NCI-H2081 (cell line): ENCODE measurements around the gene FOLR3.
"Not testable (repeated sequence)": the region's sequence is repeated elsewhere in the genome, so short reads cannot be mapped to it uniquely, and the experiment has no call there.

Experiments used
- DNase-seq, 2 experiments: peaks; one replicate each; lab custom pipeline; 2025; lab: John Stamatoyannopoulos, UW

The FOLR3 gene

DNA sequence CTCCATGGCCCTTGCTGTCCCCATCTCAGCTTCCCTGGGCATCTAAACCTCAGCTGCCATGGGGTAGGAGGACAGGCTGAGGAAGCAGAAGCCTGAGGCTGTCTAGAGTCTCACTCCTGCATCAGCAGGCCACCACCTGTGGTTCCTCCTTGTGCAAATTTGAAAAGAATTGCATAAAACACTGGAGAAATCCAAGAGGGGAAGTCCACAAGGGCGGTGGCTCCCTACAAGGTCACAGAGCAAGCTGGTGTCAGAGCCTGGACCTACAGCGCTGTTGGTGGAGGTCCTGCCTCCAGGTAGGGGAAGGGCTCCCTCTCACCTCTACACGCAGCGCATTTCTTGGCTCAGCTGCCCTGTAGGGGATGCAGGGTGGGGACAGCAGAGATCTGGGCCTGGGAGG is at the start of gene FOLR3:
Gene FOLR3 (plus strand): TSS at position 253 of the 400 bp plus-strand sequence. CDS start 228 bp downstream, outside the sequence.
- not testable (repeated sequence) for DNase-seq

DNA sequence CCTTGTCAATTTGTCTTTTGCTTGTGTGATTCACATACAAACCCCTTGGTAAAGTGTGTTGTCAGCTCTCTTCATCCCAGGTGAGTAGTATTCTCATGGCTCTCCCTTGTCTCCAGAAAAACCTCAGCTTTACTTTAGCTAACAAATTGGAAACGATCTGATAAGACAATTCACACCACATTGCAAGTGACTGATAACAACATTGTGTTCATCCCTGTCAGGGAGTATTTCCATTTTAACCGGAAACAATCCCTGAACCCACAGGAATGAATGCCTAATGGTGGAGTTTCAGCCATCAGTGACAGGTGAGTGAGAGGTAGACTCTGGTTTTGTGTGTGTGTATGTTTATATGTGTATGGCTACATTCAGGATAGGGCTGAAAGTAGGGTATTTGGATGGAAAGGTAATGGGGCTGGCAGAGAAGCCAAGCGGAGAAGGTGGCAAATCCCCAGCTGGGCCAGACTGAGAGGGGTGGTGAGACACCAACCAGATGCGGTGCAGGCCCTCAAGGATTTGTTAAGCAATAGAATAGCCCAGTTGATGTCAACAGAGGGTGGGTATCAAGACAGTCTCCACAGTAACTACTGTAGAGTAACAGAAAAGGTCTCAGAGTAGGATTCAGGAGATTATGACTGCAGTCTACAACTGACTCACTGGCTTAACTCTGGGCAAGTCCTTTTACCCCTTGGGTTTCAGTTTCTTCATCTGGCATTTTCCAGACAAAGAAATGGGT is 47.3 kb upstream of the FOLR3 start:
- no peak for DNase-seq

DNA sequence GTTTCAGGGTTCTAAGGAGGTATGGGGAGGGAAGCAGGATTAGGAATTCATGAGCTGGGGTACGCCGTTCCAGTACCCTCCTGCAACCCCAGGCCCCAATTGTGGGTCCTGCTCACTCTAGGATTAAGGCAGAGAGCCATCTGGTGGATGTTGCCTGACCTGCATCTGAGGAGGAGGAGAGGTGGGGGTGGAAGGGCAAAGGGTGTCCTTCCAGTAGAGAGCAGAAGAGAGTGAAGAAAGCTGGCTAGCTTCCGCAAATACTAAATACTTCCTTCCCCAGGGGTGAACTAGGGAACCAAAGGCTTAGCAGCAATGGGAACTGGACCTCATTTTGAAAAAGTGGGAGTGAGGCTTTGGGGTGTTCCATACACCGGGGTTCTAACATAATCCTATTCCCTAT is 44.2 kb upstream of the FOLR3 start:
- peak; percentile 39 to 51 for DNase-seq

DNA sequence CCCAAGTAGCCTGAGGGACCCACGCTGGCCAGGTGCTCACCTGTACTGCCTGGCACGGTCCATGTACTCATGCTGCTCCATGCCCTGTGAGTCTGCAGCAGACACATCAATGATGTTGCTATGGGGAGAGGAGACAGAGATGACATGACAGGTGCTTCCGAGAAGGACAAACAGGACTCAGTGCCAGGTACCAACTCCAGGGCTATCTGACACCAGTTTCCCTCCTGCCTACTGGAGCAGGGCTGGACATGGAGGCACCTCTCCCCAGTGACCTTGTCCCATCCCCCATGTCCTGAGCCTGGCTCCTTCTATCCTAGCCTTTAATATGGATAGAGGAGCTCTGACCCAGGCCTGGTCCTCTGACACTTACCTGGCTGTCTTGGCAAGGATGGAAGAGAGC is 36.8 kb upstream of the FOLR3 start:
- no peak for DNase-seq

DNA sequence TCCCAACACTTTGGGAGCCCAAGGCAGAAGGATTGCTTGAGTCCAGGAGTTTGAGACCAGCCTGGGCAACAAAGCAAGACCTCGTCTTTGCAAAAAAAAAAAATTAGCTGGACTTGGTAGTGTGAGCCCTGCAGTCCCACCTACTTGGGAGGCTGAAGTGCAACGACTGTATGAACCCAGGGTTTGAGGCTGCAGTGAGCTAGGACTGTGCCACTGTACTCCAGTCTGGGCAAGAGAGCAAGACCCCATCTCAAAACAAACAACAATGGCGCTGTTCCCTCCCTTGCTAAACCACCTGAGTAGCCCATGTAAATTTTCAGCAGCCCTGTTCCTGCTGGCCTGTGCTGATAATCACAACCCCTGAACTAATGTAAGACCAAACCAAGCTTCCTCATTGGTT is 35.5 kb upstream of the FOLR3 start:
- no peak for DNase-seq

DNA sequence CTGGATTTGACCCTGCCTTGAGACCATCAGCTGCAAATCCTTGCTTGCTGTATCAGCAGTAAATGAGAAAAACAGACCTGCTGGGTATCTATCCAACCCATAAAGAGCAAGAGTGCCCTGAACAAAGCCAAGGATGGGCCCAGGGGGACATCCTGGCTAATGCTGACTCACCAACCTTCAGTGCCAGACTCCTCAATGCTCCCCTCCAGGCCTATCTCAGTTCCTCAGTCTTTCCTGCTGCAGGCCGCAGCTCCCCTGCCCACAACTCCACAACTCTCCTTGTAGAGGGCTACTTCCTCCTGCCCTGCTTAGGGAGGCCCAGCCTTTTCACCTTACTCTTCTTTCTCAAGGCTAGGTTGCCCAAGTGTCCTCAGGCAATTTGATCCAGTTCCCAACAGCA is 35.1 kb upstream of the FOLR3 start:
- no peak for DNase-seq

DNA sequence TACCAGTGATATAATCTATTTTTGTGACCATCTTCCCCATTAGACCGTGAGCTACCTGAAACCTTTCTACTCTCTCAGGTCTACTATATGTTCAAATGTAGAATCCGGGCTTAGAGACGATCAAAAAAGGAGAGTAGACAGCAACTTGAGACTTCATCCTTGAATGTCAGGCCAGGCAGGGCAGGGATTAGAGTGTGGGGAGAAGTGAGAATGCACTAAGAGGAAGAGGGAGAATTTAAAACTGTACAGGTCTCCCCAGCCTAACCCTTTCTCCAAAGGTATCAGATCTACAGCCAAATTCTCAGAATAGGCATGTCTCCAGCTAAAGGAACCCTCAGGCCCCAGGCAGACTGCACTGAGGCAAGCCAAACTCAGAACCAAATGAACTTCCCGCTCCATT is 33.4 kb upstream of the FOLR3 start:
- no peak for DNase-seq

DNA sequence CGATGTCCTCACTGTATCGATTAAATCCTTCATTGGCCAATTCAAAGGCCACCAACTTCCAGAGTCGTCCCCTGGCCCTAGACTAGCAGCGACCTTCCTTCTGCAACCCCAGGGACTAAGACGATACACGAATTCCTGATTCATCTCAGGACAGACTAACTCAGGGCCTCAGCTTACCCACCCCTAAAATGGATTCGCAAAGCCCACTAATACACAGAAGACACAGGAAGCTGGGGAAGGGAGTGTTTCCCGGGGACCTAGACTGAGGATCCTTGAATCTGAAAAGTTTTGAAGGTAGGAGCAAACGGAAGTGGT is 32.9 kb upstream of the FOLR3 start:
- DNase-seq, result no peak

DNA sequence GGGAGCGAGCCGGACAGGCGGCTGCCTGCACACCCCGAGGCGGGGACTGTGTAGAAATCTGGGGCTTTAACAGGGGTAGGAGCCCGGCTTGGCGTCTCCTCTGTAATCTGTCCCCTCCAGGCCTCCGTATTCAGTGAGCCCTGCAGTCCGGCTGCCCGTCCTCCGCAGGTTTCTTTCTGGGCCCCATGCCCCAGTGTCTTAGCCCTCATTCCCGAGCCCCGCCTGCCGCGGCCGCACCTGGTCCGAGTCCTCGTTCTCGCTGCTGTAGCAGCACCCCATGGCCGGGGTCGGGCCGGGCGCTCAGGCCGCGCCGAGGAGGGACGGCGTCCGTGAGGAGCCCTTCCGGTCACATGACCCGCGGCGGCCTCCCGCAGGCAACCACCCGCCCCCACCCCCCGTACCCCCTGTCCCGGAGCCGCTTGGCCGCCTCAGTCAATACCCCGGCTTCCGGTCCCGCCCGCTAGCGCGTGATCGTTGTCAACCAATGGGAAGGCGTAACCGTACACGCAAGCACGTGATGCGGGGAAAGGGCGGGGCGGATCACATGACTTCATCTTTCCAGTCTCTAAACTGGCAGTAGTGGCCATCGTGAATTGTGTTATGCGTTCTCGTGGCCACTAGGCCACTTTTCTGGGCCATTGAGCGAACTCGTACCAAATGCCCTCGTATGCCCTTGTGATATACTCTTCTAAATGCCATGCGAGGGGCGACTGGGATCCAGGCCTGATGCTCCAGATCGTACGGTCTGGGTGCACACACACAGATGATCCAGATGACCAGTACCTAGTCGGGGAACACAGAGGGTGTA is 32.4 kb upstream of the FOLR3 start, which contains the start of gene LAMTOR1:
Gene LAMTOR1 (minus strand): TSS at position 352 of the 808 bp plus-strand sequence. CDS start 73 bp downstream, at position 279.
- DNase-seq, result peak; percentile 98 to 99

DNA sequence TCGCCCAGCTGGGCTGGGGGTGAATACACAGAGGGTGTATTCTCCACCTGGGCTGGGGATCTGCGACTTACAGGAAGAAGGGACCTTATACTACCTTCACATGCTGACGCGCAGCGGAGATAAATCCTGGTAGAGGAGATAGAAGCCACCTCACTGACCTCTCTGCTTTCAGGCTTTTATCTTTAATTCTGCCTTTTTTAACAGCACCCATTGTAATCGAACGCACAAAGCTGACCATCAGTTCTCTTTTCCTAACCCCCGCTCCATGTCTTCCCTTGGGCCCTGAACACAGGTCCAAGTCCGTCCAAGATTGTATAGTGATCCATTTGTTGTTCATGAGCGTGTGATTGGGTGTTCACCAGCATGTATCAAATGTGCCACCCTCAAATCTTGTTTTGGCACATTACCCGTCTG is 31.8 kb upstream of the FOLR3 start:
- DNase-seq, result no peak

DNA sequence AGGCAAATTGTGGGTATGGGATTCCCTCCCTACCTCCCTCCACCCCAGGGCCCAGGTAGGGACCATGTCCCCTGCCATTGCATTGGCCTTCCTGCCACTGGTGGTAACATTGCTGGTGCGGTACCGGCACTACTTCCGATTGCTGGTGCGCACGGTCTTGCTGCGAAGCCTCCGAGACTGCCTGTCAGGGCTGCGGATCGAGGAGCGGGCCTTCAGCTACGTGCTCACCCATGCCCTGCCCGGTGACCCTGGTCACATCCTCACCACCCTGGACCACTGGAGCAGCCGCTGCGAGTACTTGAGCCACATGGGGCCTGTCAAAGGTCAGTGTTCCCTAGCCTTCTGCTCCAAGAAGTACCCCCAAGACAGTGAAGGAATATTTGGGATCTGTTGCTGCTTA is 29.6 kb upstream of the FOLR3 start, which contains the start of gene TOMT:
Gene TOMT (plus strand): TSS at position 37 of the 400 bp plus-strand sequence. CDS start 28 bp downstream, at position 65.
- DNase-seq, result no peak

DNA sequence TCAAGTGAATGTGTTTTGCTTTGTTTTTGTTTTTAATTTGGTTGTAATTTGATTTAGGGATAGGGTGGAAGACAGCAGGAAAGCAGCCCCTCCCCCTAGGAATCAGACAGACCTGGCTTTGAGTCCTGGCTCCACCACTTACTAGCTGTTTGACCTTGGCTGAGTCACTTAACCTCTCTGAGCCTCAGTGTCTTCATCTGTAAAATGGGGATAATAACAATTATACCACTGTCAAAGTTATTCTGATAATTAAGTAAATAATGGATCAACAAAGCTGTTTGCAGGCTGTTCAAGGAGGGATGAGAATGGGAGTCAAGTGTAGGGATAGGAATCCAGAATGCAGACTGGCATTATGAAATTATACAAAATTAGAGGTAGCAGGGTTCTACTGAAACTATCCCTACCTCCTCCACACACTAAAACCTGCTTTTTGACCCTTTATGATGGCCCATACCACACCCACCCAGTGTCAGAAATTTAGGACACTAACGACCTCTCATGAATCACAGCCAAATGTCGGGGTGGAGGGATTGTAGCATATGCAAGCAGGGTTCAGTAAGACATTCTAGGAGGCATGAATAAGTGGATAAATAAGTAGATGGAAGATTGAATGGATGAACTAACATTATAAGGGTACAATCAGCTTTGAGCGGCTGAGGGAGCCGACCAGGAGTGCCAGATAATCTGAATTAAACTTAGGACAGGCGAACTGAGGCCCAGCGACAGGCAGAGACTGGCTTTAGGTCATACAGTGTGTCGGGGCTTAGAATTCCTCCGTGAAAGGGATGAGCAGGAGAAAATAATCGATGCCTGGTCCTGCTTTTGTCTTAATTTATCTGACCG is 24.0 kb upstream of the FOLR3 start:
- no peak for DNase-seq

DNA sequence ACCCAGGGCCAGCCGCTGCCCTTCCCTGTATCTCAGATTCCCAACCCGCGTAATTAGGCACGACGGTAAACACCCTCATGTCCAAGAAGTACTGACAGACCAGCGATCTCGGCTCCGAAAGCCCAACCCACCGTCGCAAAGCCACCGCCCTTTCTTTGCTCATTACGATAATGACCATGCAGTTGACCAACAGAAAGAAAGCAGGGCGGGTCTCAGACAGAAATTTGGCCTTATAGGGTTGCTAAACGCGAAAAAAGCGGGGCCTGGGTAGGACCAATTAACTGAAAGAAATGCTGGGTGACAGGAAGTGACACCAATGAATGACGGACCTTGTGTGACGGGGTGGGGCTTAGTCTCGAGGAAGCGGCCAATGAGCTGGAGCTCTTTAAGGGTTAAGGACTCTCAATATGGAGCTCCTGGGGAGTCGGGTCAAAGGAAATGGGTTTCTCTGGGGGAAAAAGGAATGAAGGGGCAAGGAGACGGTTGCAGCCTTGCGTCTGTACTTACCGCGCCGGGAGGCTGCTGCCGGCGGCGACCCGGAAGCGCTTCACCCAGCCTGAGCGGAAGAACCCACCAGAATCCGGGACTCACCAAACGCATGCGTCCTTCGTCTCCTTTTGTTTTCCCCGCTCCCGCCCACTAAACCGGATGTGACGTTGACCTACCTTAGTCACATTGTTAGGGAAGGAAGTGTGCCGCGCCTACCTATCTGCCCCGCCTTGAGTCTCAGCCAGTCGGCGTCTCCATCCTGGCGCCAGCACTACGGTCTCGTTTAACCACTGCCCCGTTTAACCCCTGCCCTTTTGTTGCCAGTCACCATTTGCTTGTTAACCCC is 23.2 kb upstream of the FOLR3 start, which contains the start of gene ANAPC15:
Gene ANAPC15 (minus strand): TSS at position 553 of the 835 bp plus-strand sequence. CDS start 1,419 bp downstream, outside the sequence.
- DNase-seq, result peak; percentile 98 to 100

DNA sequence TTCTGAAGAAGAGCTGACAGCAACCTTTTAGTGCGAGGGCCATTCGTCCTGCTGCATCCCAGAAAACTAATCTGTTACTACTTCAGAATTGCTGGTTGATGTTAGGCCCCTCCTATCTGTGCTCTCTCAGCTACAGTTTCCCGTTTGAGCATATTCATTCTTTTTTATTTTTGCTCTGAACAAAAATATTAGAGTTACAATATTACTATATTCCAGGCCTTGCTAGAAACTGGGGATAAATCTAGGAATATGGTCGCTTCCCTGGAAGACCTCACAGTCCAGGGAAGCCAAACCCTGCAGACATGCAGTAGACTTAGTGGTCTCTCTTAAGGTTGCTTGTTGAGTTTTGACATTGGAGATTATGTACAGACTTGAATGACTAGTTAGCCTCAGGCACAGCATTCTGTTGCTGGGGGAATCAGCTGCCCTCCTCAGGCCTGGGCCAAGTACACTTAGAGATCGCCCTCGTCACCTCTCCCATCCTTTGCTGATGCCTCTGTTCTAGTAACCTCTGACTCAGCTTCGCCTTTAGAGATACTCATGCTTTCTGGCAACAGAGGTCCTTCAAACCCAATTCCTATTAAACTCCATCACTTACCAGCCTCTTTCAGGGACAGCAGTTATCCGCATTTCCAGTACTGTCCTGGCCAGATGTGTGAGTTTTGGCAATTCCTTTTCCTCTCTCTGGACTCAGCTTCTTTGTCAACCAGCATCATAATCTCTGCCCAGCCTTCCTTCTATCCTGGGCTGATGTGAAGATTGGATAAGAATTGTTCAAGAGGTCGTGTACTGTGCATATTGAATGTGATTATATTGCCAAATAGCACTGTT is 22.3 kb upstream of the FOLR3 start:
- no peak for DNase-seq

DNA sequence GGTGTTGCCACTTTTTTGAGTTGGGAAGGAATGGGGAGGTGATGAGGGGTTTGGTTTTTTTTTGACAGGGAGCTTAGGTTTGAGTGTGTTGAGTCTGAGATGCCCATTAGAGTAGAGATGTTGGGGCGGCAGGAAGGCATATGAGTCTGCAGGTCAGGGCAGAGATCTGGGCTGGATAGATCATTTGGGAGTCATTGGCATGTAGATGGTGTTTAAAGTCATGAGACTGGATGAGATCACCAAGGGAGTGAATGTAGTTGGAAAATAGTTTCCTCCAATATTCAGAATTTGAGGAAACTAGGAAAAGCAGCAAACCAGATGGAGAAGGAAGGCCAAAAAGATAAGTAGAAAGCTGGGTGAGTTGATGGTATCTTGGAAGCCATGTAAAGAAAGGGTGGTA is 21.0 kb upstream of the FOLR3 start:
- DNase-seq, result no peak

DNA sequence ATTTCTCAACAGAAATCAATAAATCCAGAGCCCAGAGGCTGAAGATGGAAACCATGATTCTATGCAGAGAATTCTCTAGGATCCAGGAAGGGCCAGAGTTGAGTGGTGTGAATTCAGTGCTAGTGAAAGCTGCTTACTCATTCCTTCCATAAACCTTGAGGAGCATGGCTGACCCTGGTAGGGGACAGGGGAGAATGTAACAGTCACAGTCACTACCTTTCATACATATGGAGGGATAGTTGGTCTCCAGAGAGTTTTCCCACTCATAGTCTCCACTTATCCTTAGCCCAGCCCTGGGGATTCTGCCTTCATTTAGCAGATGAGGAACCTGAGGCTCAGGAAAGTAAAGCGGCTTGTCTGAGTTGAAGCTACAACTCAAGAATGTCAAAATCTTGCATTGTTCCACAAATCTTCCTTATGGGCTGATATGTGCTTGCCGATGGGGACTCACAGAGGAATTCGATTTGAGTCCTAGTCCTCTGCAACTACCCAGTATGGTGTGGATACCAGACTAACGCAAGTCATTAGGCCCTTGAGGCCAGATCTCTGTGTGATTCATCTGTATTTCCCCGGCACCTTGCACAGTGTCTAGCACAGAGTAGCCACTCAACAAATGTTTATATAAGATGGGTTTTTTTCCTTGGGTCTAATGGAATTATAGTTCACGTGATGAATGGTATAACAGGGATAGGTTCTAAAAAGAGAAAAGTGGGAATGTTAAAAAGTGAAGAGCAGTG is 19.3 kb upstream of the FOLR3 start:
- no peak for DNase-seq

DNA sequence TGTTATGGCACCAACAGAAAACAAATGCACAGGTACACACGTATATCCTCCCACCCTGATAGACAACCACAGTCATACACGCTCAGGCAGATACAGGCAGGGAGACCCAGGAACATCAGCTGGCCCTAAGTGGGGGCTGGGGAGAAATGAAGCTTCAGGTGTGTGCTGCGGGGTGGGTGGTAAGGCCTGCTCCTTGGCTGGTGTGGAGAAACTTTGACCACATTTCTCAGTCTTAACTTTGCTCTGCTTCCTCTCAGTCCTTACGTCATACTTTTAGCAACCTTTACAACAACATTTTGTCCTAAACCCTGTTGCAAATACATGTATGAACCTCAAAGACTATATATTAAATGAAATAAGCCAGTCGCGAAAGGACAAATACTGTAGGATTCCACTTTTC is 16.3 kb upstream of the FOLR3 start:
- no peak for DNase-seq

DNA sequence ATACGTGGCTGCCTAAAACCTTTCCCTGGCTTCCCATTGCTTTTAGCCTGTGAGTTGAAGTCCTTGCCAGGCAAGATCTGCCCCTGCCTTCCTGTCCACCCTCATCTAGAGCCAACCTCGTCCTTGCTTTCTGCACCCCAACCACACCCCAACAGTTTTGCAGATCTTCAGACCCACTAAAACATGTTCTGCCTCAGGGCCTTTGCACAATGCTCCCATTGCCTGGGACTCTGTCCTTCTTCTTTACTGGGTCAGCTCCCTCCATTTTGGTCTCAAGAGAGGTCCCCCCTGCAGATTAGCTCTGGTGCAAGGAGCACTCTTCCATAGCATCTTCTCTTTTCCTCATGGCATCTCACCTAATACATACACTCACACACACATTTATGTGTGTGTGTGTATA is 14.6 kb upstream of the FOLR3 start:
- no peak for DNase-seq

DNA sequence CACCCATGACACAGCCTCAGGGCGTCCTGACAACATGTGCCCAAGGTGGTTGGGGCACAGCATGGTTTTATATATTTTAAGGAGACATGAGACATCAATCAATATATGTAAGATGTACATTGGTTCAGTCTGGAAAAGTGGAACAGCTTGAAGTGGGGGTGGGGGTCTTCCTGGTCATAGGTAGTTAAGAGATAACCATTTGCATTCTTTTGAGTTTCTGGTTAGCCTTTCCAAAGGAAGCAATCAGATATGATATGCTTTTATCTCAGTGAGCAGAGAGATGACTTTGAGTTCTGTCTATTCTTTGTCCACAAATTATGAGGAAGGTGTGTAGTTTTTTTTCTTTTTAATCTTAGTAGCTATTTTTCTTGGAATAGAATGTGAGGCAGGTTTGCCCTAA is 12.9 kb upstream of the FOLR3 start:
- no peak for DNase-seq
